Transverse colon (tissue), 4 donors: Measurements from ENCODE around the gene AADAC.

Source experiments
- POLR2A ChIP-seq: fragments of 450-650 bp; IDR thresholded peaks from one replicate; pipeline ENCODE4 v1.6.1; 2016; ENCODE audit warnings: antibody characterized with exemption, mild to moderate bottlenecking, moderate library complexity
- POLR2AphosphoS5 ChIP-seq, 3 donors: sonication (generic); formaldehyde crosslinking; IDR thresholded peaks; one replicate each; pipeline ENCODE4 v1.6.1; 2016; ENCODE audit warnings: antibody characterized with exemption in 3 of 3
- TF ChIP-seq, protein P1 (sequence below), 5 experiments: fragments of 200-600 bp in 3 of 5; fragments of 450-650 bp in 2 of 5; sonication (generic) in 3 of 5; IDR thresholded peaks; 1 replicate in 2 of 5; 2 replicates in 3 of 5; pipeline ENCODE4 v1.5.1; 2016 to 2017; ENCODE audit warnings: antibody characterized with exemption in 5 of 5, inconsistent platforms in 3 of 5, mild to moderate bottlenecking in 2 of 5, moderate library complexity in 1 of 5

DNA sequence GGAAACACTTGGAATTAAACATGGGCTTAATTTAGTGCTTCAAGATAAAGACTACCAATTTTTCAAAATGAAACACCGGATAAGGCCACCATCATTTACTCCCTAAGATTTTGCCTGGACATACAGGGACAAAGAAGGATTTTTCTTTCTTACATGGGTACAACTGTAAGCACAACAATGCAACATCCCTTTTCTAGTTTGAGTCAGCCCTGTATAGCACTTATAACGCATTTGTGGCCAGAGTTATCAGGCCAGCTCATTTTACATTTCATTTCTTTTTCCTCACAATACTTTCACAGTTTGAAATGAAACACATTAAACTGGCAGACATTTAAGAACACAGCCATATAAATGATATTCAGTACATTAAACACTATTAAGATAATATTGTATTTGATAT is 49.7 kb downstream of the AADAC start:
- TF ChIP-seq, protein P1, sequence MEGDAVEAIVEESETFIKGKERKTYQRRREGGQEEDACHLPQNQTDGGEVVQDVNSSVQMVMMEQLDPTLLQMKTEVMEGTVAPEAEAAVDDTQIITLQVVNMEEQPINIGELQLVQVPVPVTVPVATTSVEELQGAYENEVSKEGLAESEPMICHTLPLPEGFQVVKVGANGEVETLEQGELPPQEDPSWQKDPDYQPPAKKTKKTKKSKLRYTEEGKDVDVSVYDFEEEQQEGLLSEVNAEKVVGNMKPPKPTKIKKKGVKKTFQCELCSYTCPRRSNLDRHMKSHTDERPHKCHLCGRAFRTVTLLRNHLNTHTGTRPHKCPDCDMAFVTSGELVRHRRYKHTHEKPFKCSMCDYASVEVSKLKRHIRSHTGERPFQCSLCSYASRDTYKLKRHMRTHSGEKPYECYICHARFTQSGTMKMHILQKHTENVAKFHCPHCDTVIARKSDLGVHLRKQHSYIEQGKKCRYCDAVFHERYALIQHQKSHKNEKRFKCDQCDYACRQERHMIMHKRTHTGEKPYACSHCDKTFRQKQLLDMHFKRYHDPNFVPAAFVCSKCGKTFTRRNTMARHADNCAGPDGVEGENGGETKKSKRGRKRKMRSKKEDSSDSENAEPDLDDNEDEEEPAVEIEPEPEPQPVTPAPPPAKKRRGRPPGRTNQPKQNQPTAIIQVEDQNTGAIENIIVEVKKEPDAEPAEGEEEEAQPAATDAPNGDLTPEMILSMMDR (IDR thresholded peaks at IDR 0.05) = no peak
- no peak for TF ChIP-seq POLR2AphosphoS5 (IDR thresholded peaks at IDR 0.05)
- no peak for TF ChIP-seq POLR2A
